ENCODE measurements around the gene MMS22L. TPM values are rescaled to one million over a fixed set of nuclear protein-coding genes. Genes with fewer than 3 reads are reported as not detected.

Gene MMS22L
- polyA plus RNA-seq, 1 donor, result 5.0 TPM

DNA sequence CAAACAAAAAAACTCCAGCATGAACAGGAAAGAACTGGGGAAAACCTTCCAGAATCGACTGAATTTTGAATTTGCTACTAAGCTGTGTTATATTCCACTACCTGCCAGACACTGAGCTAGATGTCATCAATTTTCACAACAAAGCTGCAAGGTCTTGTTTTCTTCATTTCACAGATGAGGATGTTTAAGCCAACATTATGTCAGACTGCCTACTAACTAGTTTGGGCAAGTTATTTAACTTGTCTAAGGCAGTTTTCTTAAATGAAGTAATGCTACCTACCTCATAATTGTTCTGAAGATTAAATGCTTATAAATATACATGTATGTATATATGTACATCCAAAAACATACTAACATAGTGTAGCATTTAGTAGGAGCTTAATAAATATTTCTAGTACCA is 144.4 kb downstream of the MMS22L start:
- no peak for DNase-seq (ENCODE audit: low read depth)

DNA sequence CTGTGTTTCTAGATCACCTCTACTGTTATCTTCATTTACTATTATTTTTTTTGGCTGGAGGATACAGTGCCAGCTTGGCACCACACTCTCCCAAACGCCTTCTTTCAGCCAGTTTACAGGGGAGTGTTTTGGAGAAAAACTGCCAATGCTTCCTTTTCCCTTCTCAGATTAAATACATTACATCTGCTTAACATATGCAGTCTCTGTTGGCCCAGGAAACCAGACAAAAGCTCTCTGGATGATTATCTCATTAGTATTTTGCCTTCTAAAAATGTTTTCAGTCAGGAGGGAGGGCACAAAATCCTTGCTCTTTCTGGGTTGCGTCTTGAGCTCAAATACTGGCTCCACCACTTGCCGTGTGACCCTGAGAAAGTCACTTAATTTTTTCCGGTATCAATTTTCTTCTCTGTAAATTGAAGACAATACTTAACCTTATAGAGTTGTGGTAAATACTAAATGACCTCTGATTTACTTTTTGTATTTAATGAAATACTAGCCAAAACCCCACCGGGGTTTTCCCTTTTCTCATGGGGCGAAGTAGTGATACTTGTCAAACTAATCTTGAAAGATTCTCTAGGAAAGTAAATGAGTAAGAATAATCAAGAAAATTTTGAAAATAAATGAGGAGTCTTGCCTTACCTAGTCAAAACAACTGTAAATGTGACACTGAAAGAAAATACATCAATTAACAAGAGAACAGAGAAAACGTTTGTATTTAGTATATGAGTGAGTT is 146.2 kb downstream of the MMS22L start:
- no peak for DNase-seq (ENCODE audit: low read depth)

- DNase-seq (ENCODE audit: low read depth), result no peak
These were observed 149.9 kb downstream of the MMS22L start for GRCh38 chr6:97133067-97133466.

GRCh38 chr6:97129106-97129505 is 153.9 kb downstream of the MMS22L start:
- no peak for DNase-seq (ENCODE audit: low read depth)

DNA sequence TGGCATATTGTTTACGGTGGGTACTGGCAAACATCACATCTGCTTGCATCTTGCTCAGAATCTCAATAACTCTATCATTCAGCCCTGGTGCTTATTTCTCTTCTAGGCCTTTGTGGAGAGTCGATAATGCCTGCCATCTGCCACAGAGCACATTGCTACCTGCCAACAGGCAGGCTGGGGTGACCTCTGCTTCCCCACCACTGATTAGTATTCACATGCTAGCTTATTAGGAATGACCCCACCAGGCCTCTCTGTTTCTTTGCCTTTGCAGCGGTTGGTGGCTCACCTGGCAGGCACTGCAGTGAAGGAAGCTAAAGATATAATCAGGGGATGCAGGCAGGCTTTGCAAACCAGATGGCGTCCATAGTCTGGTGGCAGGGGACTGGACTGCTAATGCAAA is 154.5 kb downstream of the MMS22L start:
- DNase-seq (ENCODE audit: low read depth), result no peak

- no peak for DNase-seq (ENCODE audit: low read depth)
These were observed 159.4 kb downstream of the MMS22L start for GRCh38 chr6:97123652-97124051.

DNA sequence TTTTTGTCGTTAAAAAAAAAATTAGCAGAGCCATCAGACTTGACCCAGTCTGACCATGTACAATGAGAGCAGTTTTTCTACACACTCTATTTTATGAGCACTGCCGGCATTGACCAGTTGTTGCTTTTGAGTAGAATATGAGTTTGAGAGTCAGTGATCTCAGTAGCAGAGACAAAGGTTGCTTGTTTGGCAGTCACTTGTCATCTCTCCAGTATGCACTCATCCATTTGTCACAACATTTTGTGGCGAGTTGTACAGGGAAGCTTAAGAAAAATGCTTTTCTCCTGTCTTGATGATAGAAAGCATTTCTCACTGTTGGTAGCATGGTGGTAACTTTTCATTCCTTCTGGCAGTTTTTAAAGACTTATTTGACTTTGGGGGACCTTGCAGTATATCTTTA is 159.9 kb downstream of the MMS22L start:
- DNase-seq (ENCODE audit: low read depth), result no peak

- DNase-seq (ENCODE audit: low read depth), result no peak
These were observed 162.5 kb downstream of the MMS22L start for GRCh38 chr6:97120511-97120910.

DNA sequence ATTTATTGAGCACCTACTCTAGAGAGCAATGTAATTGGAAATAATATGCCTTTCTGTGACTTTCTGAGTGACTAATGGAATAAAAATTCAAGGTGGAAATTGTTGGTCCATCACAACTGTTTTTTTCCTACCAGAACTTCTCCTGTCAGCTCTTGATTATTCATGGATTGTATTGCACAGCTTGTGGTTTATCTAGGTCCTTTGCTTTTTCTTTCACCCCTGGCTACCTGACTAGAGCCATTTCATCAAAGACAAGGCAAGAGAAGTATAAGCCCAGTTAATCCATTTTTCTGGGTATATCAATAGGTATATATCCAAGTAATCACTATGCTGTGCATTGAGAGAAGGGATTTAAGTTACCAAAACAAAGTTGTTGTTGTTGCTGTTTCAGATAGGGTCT is 168.4 kb downstream of the MMS22L start:
- no peak for DNase-seq (ENCODE audit: low read depth)

DNA sequence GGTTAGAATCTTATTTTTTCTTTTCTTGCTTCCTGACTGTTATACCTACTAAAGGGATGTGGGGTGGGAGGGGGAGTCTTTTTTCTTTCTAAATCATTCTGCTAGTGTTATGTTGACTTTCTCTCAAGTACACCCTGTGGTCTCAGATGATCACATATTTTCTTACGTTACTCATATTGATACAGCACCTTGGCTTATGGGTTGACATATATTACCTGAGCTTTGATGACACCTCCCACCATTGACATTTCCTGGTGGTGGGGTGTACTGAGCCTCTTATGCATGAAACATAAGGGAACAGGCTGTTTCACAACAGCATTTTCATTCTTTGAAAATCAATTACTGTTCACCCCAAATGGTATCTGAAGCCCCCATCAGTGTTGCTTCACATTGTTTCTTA is 169.8 kb downstream of the MMS22L start:
- no peak for DNase-seq (ENCODE audit: low read depth)

GRCh38 chr6:97111243-97111642 is 171.8 kb downstream of the MMS22L start:
- no peak for DNase-seq (ENCODE audit: low read depth)

DNA sequence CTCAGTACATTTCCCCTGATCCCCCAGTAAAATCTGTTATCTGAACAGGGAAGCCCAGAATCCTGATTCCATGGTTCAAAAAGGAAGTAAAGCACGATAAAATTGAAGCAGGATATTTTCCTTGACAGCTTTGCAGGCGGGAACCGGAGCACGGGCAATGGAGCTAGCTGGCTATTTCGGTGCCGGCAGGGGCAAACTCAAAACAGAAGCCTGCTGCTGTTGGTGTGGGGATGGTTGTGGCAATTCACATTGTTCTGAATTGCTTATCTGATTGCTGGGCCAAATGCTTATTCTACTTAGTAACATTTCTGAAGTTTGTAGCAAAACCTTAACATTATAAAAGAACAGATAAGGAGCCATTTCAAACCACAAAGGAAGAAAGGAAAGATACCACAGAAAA is 172.4 kb downstream of the MMS22L start:
- no peak for DNase-seq (ENCODE audit: low read depth)

DNA sequence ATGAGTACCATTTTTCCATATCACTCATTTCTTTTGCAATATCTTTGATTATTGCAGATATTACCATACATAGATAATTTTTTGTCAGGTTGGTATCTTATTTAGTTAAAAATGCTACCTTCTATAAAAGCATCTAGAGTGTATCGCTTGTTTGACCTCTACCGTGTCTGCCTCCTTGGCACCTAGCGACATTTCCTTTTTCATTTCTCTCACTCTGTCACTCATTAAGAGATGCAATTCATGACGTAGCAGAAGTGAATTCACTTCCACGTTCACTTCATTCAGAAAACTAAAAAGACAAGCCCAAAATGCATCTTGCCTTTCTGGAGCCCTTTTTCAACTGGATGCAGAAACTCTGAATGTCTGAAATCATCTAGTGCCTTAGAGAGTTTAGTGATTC is 172.9 kb downstream of the MMS22L start:
- DNase-seq (ENCODE audit: low read depth), result no peak

GRCh38 chr6:97109444-97109843 is 173.6 kb downstream of the MMS22L start:
- DNase-seq (ENCODE audit: low read depth), result no peak

GRCh38 chr6:97102145-97102790 is 180.7 kb downstream of the MMS22L start:
- no peak for DNase-seq (ENCODE audit: low read depth)

- no peak for DNase-seq (ENCODE audit: low read depth)
These were observed 182.3 kb downstream of the MMS22L start for GRCh38 chr6:97100696-97101095.

DNA sequence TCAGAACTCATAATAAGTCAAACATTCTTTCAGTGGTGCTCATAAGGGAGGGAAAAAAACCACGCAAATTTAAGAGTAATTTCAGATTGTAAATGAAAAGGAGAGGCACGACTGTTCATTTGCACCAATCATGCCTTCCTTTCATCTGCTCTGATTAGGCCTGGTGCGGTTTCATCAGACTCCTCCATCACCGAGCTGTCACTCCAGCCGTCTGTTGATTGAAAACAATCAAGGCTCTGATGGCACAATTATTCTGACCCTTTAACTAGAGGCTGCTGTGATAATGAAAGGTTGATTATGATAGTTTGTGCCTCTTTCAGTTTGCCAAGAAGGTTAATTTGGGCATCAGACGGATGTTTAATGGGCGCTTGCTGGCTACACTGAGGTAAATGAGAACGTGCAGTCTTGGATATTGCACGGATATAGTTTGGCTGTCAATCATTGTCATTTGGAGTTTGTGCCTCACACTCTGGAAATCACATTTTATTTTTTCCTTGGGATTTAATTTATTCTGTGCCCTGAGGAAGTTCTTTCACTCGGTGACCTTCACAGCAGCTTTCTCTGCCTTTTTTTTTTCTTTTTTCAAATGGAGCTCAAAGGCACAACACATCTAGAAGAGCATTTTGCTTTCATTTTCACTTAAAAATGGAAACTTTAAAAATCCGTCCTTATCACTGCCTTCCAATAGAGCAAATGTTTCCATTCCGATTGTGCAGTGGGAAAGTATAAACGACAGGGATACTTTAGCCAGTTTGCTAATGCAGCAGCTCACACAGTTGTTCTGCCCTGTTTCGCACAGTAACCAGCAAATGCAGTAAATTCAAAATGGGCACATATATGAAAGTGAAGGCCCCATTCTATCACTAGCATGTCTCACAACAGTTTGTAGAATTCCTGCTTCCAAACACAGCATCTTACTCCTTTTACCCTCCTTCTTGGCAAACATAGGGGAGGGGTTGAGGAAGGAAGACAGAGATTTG is 185.7 kb downstream of the MMS22L start:
- no peak for DNase-seq (ENCODE audit: low read depth)

GRCh38 chr6:97095311-97095850 is 187.6 kb downstream of the MMS22L start:
- peak; percentile 8 for DNase-seq (ENCODE audit: low read depth)

DNA sequence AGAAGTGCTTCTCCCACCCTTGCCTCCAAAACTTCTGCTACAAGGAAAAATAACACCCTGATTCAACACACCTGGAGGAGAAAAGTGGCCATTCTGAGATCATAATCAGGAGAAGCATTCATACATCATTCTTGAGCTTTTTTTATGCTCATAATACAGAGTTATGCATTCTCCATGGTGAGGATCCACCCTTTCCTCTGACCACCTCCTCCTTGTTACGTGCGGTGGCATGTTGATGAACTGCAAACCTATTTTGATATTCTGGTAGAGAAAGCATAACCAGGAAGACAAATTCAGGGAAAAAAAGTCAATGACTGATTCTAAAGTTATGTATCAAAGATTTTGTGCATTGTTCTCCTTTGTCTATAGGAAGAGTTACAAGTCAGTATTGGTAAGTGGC is 188.6 kb downstream of the MMS22L start:
- DNase-seq (ENCODE audit: low read depth), result no peak

DNA sequence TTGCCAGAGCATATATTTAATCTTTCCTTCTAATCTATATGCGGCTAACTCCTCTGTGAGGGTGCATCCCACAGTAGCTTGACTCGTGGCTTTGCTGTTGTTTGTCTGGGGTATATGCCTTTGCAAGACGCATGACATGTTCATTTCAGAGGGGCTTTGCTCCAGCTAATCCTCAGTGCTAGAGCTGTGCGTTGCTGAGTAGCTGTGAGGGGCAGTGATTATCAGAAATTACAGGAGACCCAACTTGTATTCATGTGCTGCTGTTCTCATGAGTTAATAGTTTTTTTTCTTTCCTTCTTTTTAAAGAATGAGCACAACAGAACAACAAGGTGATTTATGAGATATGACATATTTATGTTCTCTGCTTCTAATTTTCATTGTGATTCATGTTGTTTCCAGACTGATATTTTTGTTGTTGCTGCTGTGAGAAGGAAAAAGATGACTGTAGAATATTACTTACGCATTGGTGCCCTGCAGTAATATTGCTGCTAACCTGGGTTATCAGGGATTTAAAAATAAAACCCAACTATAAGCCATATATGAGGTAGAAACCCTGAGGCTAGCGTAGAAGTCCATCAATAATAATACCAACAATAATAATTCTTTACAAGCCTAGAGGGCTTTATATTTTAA is 190.2 kb downstream of the MMS22L start:
- no peak for DNase-seq (ENCODE audit: low read depth)

Measured in forelimb muscle (tissue), 1 donor.